ENCODE data around the gene SLC26A11.
"Not testable (repeated sequence)": the region's sequence is repeated elsewhere in the genome, so short reads cannot be mapped to it uniquely, and the experiment has no call there.

The SLC26A11 gene

GRCh38 chr17:80287806-80288567 lies 67.8 kb downstream of the SLC26A11 start:
- no peak for DNase-seq

- no peak for DNase-seq
These were observed 69.4 kb downstream of the SLC26A11 start for GRCh38 chr17:80289616-80290015.

GRCh38 chr17:80290156-80290555 lies 69.9 kb downstream of the SLC26A11 start:
- no peak for DNase-seq

GRCh38 chr17:80291260-80291659 lies 71.0 kb downstream of the SLC26A11 start:
- DNase-seq, result no peak

GRCh38 chr17:80291691-80292487 lies 71.7 kb downstream of the SLC26A11 start:
- no peak for DNase-seq

GRCh38 chr17:80292521-80292971 lies 72.3 kb downstream of the SLC26A11 start:
- DNase-seq, result no peak

GRCh38 chr17:80294210-80294609 lies 74.0 kb downstream of the SLC26A11 start:
- no peak for DNase-seq

GRCh38 chr17:80294653-80295052 lies 74.4 kb downstream of the SLC26A11 start:
- DNase-seq, result no peak

GRCh38 chr17:80295146-80295545 lies 74.9 kb downstream of the SLC26A11 start:
- DNase-seq, result no peak

GRCh38 chr17:80295559-80295958 lies 75.3 kb downstream of the SLC26A11 start:
- no peak for DNase-seq

GRCh38 chr17:80296221-80296620 lies 76.0 kb downstream of the SLC26A11 start:
- DNase-seq, result no peak

- peak; percentile 24 for DNase-seq
These were observed 77.9 kb downstream of the SLC26A11 start for GRCh38 chr17:80297996-80298560.

GRCh38 chr17:80299350-80300100 lies 79.3 kb downstream of the SLC26A11 start:
- DNase-seq, result not testable (repeated sequence)

- not testable (repeated sequence) for DNase-seq
These were observed 80.5 kb downstream of the SLC26A11 start for GRCh38 chr17:80300756-80301155.

Data from NCI-H2029 treated with DMSO at 0.1 percent for 48 hours (cell line).